Neuronal stem cell (in vitro differentiated cells): ENCODE data around the gene GPRIN1.
A peak's percentile ranks its signal among the peaks of the same experiment; 100 is the strongest.

Source experiments
- DNase-seq: peaks from one replicate; pipeline ENCODE4 v3.0.0-alpha.2; 2013; ENCODE audit warnings: low spot score
- H2AFZ ChIP-seq: one replicate; pipeline ENCODE4 v1.6.1; 2013; ENCODE audit warnings: mild to moderate bottlenecking, low read length, inconsistent platforms
- H2AK5ac ChIP-seq: 2 replicates; pipeline ENCODE4 v1.6.1; 2013; ENCODE audit warnings: low read depth, mild to moderate bottlenecking, inconsistent platforms, low read length, moderate library complexity, mixed read lengths
- H2BK120ac ChIP-seq: 2 replicates; pipeline ENCODE4 v1.6.1; 2013; ENCODE audit warnings: low read depth, mild to moderate bottlenecking, inconsistent platforms, low read length, moderate library complexity, mixed read lengths
- H2BK12ac ChIP-seq: one replicate; pipeline ENCODE4 v1.6.1; 2013; ENCODE audit warnings: low read length, inconsistent platforms
- H2BK15ac ChIP-seq: 2 replicates; pipeline ENCODE4 v1.6.1; 2013; ENCODE audit warnings: mild to moderate bottlenecking, low read length, inconsistent platforms, mixed read lengths
- H2BK5ac ChIP-seq: one replicate; pipeline ENCODE4 v1.6.1; 2013; ENCODE audit warnings: inconsistent platforms, mild to moderate bottlenecking, low read length, moderate library complexity
- H3K14ac ChIP-seq: one replicate; pipeline ENCODE4 v1.6.1; 2013; ENCODE audit warnings: low read length, inconsistent platforms
- H3K18ac ChIP-seq: 2 replicates; pipeline ENCODE4 v1.6.1; 2013; ENCODE audit warnings: low read length, inconsistent platforms
- H3K23ac ChIP-seq: 2 replicates; pipeline ENCODE4 v1.6.1; 2013; ENCODE audit warnings: low read depth, mild to moderate bottlenecking, mixed read lengths, low read length, inconsistent platforms; ENCODE audit not compliant: poor library complexity
- H3K27ac ChIP-seq: replicated peaks from 3 replicates; pipeline ENCODE4 v1.5.1; 2013; ENCODE audit warnings: low read length, inconsistent platforms
- H3K27me3 ChIP-seq, 3 experiments: 2 replicates each; pipeline ENCODE4 v1.6.1; 2013; ENCODE audit warnings: low read length in 3 of 3, mild to moderate bottlenecking in 2 of 3, inconsistent platforms in 1 of 3, low read depth in 1 of 3, mixed read lengths in 1 of 3, moderate library complexity in 1 of 3; ENCODE audit not compliant: control insufficient read depth in 3 of 3, insufficient read depth in 3 of 3
- H3K36me3 ChIP-seq, 2 donors: replicated peaks in 1 of 2; 2 replicates each; pipeline ENCODE4 v1.6.1; 2013; ENCODE audit warnings: low read length in 2 of 2; ENCODE audit not compliant: control insufficient read depth in 2 of 2, insufficient read depth in 2 of 2
- H3K4ac ChIP-seq: 2 replicates; pipeline ENCODE4 v1.6.1; 2013; ENCODE audit warnings: inconsistent platforms, mild to moderate bottlenecking, low read length, moderate library complexity
- H3K4me1 ChIP-seq, 2 donors: 1 replicate in 1 of 2; 2 replicates in 1 of 2; pipeline ENCODE4 v1.6.1; 2013; ENCODE audit warnings: low read length in 2 of 2, low read depth in 1 of 2; ENCODE audit not compliant: control insufficient read depth in 2 of 2, insufficient read depth in 1 of 2
- H3K4me2 ChIP-seq: one replicate; pipeline ENCODE4 v1.6.1; 2013; ENCODE audit warnings: mild to moderate bottlenecking, low read length, inconsistent platforms; ENCODE audit not compliant: insufficient read depth, poor library complexity, severe bottlenecking
- H3K4me3 ChIP-seq, 2 donors: 2 replicates each; pipeline ENCODE4 v1.5.1; 2013; ENCODE audit warnings: low read length in 2 of 2, mild to moderate bottlenecking in 2 of 2, inconsistent platforms in 1 of 2, moderate library complexity in 1 of 2
- H3K79me1 ChIP-seq: one replicate; pipeline ENCODE4 v1.6.1; 2013; ENCODE audit warnings: low read depth, mild to moderate bottlenecking, inconsistent platforms, low read length, moderate library complexity
- H3K9ac ChIP-seq: one replicate; pipeline ENCODE4 v1.6.1; 2013; ENCODE audit warnings: mild to moderate bottlenecking, low read depth, low read length, inconsistent platforms; ENCODE audit not compliant: poor library complexity
- H3K9me3 ChIP-seq, 2 donors: replicated peaks in 1 of 2; 2 replicates each; pipeline versions ENCODE3 to v1.6.1; 2013; ENCODE audit warnings: low read length in 2 of 2, mild to moderate bottlenecking in 2 of 2, inconsistent platforms in 1 of 2, low read depth in 1 of 2, mixed read lengths in 1 of 2, moderate library complexity in 1 of 2; ENCODE audit not compliant: control insufficient read depth in 2 of 2, insufficient read depth in 1 of 2
- H4K8ac ChIP-seq: one replicate; pipeline ENCODE4 v1.6.1; 2013; ENCODE audit warnings: low read depth, mild to moderate bottlenecking, inconsistent platforms, low read length, moderate library complexity
- H4K91ac ChIP-seq: one replicate; pipeline ENCODE4 v1.6.1; 2013; ENCODE audit warnings: low read length, low read depth, mild to moderate bottlenecking, inconsistent platforms; ENCODE audit not compliant: poor library complexity
- WGBS, 2 donors: extraction: QIAGEN DNeasy Blood & Tissue Kit; methylation state at CpG; one replicate each; pipeline ENCODE4 v1.1.7; 2013; ENCODE audit warnings: missing lambda C conversion rate in 2 of 2, mixed read lengths in 1 of 2; ENCODE audit not compliant: insufficient read length in 2 of 2, insufficient replicate concordance in 1 of 2; ENCODE audit errors: extremely low coverage in 2 of 2; 5-methylcytosine and 5-hydroxymethylcytosine counted together

GPRIN1 gene

DNA sequence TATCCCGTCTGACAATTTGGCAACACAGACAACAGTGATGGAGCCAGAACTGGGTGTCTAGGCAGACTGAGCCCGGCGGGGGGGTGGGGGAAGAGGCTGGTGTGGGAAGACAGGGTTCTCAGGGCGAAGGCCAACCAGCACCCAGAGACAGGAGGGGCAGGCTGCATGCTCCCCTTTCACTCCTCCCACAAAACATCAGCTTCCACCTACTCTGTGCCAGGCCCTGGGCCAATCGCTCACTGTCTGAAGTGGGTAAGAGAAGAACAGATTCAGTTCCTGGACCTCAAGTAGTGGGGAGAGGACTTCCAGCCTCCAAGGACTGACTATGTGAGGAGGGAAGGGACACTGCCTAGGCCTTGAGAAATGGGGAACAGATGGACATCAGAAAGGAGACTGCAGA is 17.6 kb upstream of the GPRIN1 start:
- no peak overlapping the region for H3K4ac ChIP-seq
- H3K14ac ChIP-seq, result no peak overlapping the region
- no peak for DNase-seq
- H3K18ac ChIP-seq, result no peak overlapping the region
- H2BK5ac ChIP-seq, result no peak overlapping the region
- no peaks in the 10 kb centered on the region for H3K36me3 ChIP-seq
- no peak overlapping the region for H3K23ac ChIP-seq
- no peak overlapping the region for H2BK12ac ChIP-seq
- no peak overlapping the region for H2AK5ac ChIP-seq
- H3K4me3 ChIP-seq, result no peak overlapping the region
- peaks cover 8 to 9% of the 10 kb centered on the region in 2 donors for H3K4me1 ChIP-seq
- no peaks in the 10 kb centered on the region for H3K9me3 ChIP-seq
- H3K79me1 ChIP-seq, result no peaks in the 10 kb centered on the region
- WGBS, 2 donors, result no CpG with 5 or more reads among the region's 5 CpGs
- H2BK15ac ChIP-seq, result no peak overlapping the region
- no peak overlapping the region for H4K91ac ChIP-seq
- no peak overlapping the region for H2AFZ ChIP-seq
- H2BK120ac ChIP-seq, result no peak overlapping the region
- no peak overlapping the region for H3K4me2 ChIP-seq
- no peak overlapping the region for H3K27ac ChIP-seq
- no peak overlapping the region for H4K8ac ChIP-seq
- H3K27me3 ChIP-seq, result peaks cover 7 to 95% (median 44%) of the 10 kb centered on the region in 3 experiments
- H3K9ac ChIP-seq, result no peak overlapping the region

DNA sequence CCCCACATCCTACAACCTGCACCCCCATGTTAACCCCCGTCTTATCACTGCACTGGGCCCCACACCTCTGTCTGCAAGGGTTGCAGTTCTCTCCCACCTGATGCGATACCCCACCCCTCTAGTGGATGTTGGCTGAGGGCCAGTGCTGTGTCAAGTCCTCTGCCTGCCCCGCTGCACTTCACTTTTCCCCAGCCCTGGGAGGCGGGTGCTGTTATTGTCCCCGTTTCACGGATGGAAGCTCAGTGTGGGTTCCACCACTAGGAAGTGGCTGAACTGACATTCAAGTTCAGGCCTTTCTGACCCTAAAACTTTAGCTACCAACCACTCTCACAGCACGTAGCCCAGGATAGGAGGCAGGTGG is 16.9 kb upstream of the GPRIN1 start:
- H2BK15ac ChIP-seq, result no peak overlapping the region
- peak overlapping the region; percentile 43 for H2BK12ac ChIP-seq
- WGBS, 2 donors, result no CpG with 5 or more reads among the region's 7 CpGs
- H3K4ac ChIP-seq, result no peak overlapping the region
- H3K27ac ChIP-seq, result no peak overlapping the region
- H3K79me1 ChIP-seq, result no peaks in the 10 kb centered on the region
- peaks cover 7 to 95% (median 46%) of the 10 kb centered on the region in 3 experiments for H3K27me3 ChIP-seq
- H3K4me3 ChIP-seq, result no peak overlapping the region
- H2AK5ac ChIP-seq, result peak overlapping the region; percentile 59
- H4K8ac ChIP-seq, result no peak overlapping the region
- H3K9ac ChIP-seq, result peak overlapping the region; percentile 30
- H3K9me3 ChIP-seq, result no peaks in the 10 kb centered on the region
- H2AFZ ChIP-seq, result no peak overlapping the region
- H3K18ac ChIP-seq, result peak overlapping the region; percentile 33
- H3K23ac ChIP-seq, result no peak overlapping the region
- H2BK120ac ChIP-seq, result no peak overlapping the region
- no peak overlapping the region for H2BK5ac ChIP-seq
- H3K4me2 ChIP-seq, result no peak overlapping the region
- H4K91ac ChIP-seq, result peak overlapping the region; percentile 60
- no peaks in the 10 kb centered on the region for H3K36me3 ChIP-seq
- H3K14ac ChIP-seq, result no peak overlapping the region
- H3K4me1 ChIP-seq, result peaks cover 8 to 9% of the 10 kb centered on the region in 2 donors
- no peak for DNase-seq

DNA sequence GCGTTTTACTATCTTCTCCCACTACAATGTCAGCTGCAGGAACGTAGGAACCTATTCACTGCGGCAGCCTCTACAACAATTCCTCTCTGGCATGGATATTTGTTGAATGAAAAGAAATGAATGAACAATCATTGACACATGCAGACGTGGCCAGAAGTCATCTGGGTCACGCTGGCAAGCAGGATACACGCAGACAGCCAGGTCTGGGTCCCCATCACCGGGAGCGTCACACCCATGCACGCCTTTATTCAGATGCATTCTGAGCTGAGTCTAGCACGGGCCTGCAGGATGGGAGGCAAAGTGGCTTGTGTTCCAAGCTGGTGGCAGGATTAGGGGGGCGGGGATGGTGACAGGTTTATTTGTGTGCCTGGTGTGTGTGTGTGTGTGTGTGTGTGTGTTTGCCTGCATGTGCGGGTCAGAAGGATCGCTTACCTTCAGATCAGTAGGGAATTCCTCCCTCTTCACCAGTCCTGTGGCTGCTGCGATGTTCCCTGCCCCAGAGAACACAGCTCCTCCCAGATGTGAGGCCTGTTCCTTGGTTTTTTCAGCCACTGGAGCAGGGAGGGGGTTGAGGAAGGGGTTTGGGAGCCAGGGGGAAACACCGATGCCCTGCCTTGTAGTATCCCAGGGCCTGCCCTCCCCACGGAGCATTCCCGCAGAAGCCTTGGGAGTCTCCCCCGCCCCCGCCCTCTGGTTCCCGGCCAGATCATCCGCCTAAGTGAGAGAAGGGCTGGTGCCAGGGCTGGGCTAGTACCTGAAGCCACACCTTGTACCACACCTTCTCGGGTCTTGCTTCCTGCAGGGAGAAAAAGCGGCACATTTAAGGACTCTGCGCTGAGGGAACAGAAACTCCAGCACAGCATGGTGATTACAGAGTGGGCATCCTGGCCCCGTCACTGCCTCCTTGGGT is 16.3 kb upstream of the GPRIN1 start:
- peak overlapping the region; percentile 30 for H3K9ac ChIP-seq
- H2BK120ac ChIP-seq, result no peak overlapping the region
- peak overlapping the region; percentile 33 for H3K18ac ChIP-seq
- no peak overlapping the region for H4K8ac ChIP-seq
- H3K36me3 ChIP-seq, result no peaks in the 10 kb centered on the region
- H3K4me3 ChIP-seq, result no peak overlapping the region
- H3K79me1 ChIP-seq, result no peaks in the 10 kb centered on the region
- H3K9me3 ChIP-seq, result no peaks in the 10 kb centered on the region
- no peak overlapping the region for H3K27ac ChIP-seq
- H3K4me1 ChIP-seq, result peaks cover 8 to 9% of the 10 kb centered on the region in 2 donors
- H2AFZ ChIP-seq, result no peak overlapping the region
- peaks cover 7 to 95% (median 46%) of the 10 kb centered on the region in 3 experiments for H3K27me3 ChIP-seq
- peak overlapping the region; percentile 32 for H3K23ac ChIP-seq
- peak overlapping the region; percentile 43 for H2BK12ac ChIP-seq
- no peak overlapping the region for H3K14ac ChIP-seq
- no peak for DNase-seq
- no peak overlapping the region for H2BK15ac ChIP-seq
- H2AK5ac ChIP-seq, result peak overlapping the region; percentile 59
- peak overlapping the region; percentile 60 for H4K91ac ChIP-seq
- H3K4ac ChIP-seq, result no peak overlapping the region
- H3K4me2 ChIP-seq, result no peak overlapping the region
- no peak overlapping the region for H2BK5ac ChIP-seq
- WGBS, 2 donors, result no CpG with 5 or more reads among the region's 25 CpGs

DNA sequence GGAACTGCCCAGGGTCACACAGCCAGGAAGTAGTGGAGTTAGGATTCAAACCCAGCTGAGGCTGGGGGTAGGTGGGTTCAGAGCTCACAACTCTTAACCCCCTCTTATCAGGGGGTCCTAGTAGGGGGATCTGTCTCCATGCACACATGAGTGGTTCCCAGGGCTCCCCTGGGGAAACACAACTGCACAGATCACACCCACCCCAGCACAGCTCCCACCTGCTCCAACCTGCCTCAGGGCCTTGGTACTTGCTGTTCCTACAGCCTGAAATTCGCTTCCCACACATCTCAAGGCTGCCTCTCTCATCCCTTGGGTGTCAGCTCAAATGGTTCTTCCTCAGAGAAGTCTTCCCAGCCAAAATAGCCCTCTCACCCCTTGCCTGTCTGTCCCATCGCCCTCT is 15.6 kb upstream of the GPRIN1 start:
- Histone ChIP-seq H2BK120ac (no peak overlapping the region), H3K79me1 (no peaks in the 10 kb centered on the region), H2AK5ac (no peak overlapping the region), H3K4me1 (peaks cover 5 to 9% of the 10 kb centered on the region in 2 donors), H3K4me3 (no peak overlapping the region), H3K4me2 (no peak overlapping the region), H3K23ac (peak overlapping the region; percentile 32), H4K91ac (peak overlapping the region; percentile 26), H3K27me3 (peaks cover 9 to 95% (median 46%) of the 10 kb centered on the region in 3 experiments), H3K9ac (no peak overlapping the region), H2BK5ac (no peak overlapping the region), H3K18ac (no peak overlapping the region), H3K36me3 (no peaks in the 10 kb centered on the region), H4K8ac (no peak overlapping the region), H3K9me3 (no peaks in the 10 kb centered on the region), H2AFZ (no peak overlapping the region), H2BK15ac (no peak overlapping the region), H3K14ac (no peak overlapping the region), H2BK12ac (no peak overlapping the region), H3K4ac (no peak overlapping the region), H3K27ac (no peak overlapping the region)
- no peak for DNase-seq
- no CpG with 5 or more reads among the region's 2 CpGs for WGBS, 2 donors
